H9 (cell line): ENCODE data around the gene VPS9D1. TPM values are rescaled to one million over a fixed set of nuclear protein-coding genes. Genes with fewer than 3 reads are reported as not detected.

ENCODE experiments used
- DNase-seq: peaks from one replicate; pipeline ENCODE4 v3.0.0-alpha.2; 2017
- H2AFZ ChIP-seq: one replicate; pipeline ENCODE4 v1.6.1; 2013; ENCODE audit warnings: mild to moderate bottlenecking, low read length, control low read depth, moderate library complexity
- H2AK5ac ChIP-seq: 2 replicates; pipeline ENCODE4 v1.6.1; 2013; ENCODE audit warnings: low read length, control low read depth, mixed read lengths; ENCODE audit not compliant: insufficient read length
- H2BK120ac ChIP-seq: one replicate; pipeline ENCODE4 v1.6.1; 2013; ENCODE audit warnings: low read depth, mild to moderate bottlenecking, low read length, control low read depth, inconsistent platforms; ENCODE audit not compliant: poor library complexity, severe bottlenecking
- H2BK12ac ChIP-seq: 2 replicates; pipeline ENCODE4 v1.6.1; 2013; ENCODE audit warnings: low read length, control low read depth, mixed read lengths, low read depth; ENCODE audit not compliant: insufficient read length
- H2BK15ac ChIP-seq: 2 replicates; pipeline ENCODE4 v1.6.1; 2013; ENCODE audit warnings: low read depth, low read length, control low read depth
- H2BK20ac ChIP-seq: one replicate; pipeline ENCODE4 v1.6.1; 2013; ENCODE audit warnings: low read depth, mild to moderate bottlenecking, low read length, control low read depth, inconsistent platforms; ENCODE audit not compliant: poor library complexity, severe bottlenecking
- H2BK5ac ChIP-seq: 2 replicates; pipeline ENCODE4 v1.6.1; 2013; ENCODE audit warnings: low read length, control low read depth, mixed read lengths; ENCODE audit not compliant: insufficient read length
- H3K14ac ChIP-seq: 2 replicates; pipeline ENCODE4 v1.6.1; 2013; ENCODE audit warnings: low read length, control low read depth; ENCODE audit not compliant: insufficient read depth
- H3K18ac ChIP-seq: 2 replicates; pipeline ENCODE4 v1.6.1; 2013; ENCODE audit warnings: low read depth, mild to moderate bottlenecking, mixed read lengths, low read length, control low read depth; ENCODE audit not compliant: insufficient read length
- H3K23ac ChIP-seq: 2 replicates; pipeline ENCODE4 v1.6.1; 2013; ENCODE audit warnings: low read length, control low read depth, mixed read lengths, low read depth; ENCODE audit not compliant: insufficient read length
- H3K23me2 ChIP-seq: 2 replicates; pipeline ENCODE4 v1.6.1; 2013; ENCODE audit warnings: low read depth, mild to moderate bottlenecking, mixed read lengths, low read length, control low read depth; ENCODE audit not compliant: insufficient read length, poor library complexity, severe bottlenecking
- H3K27ac ChIP-seq: 2 replicates; pipeline ENCODE4 v1.5.1; 2013; ENCODE audit warnings: low read length, control low read depth, mixed read lengths, low read depth; ENCODE audit not compliant: insufficient read length
- H3K27me3 ChIP-seq: 2 replicates; pipeline ENCODE4 v1.6.1; 2013; ENCODE audit warnings: low read length, control low read depth, inconsistent platforms; ENCODE audit not compliant: insufficient read depth
- H3K4ac ChIP-seq: 2 replicates; pipeline ENCODE4 v1.6.1; 2013; ENCODE audit warnings: low read depth, mild to moderate bottlenecking, control low read depth, inconsistent platforms, low read length, moderate library complexity
- H3K4me1 ChIP-seq: 2 replicates; pipeline ENCODE4 v1.6.1; 2013; ENCODE audit warnings: low read length, control low read depth, inconsistent platforms; ENCODE audit not compliant: insufficient read depth
- H3K4me2 ChIP-seq: 2 replicates; pipeline ENCODE4 v1.6.1; 2013; ENCODE audit warnings: low read length, control low read depth, mixed read lengths; ENCODE audit not compliant: insufficient read length, insufficient read depth
- H3K56ac ChIP-seq: 2 replicates; pipeline ENCODE4 v1.6.1; 2013; ENCODE audit warnings: low read depth, mild to moderate bottlenecking, mixed read lengths, low read length, control low read depth; ENCODE audit not compliant: insufficient read length
- H3K79me1 ChIP-seq: 2 replicates; pipeline ENCODE4 v1.6.1; 2013; ENCODE audit warnings: low read depth, mild to moderate bottlenecking, moderate library complexity, low read length, control low read depth, inconsistent platforms; ENCODE audit not compliant: insufficient read depth, poor library complexity, severe bottlenecking
- H3K79me2 ChIP-seq: 2 replicates; pipeline ENCODE4 v1.6.1; 2013; ENCODE audit warnings: low read length, control low read depth, inconsistent platforms; ENCODE audit not compliant: insufficient read depth
- H3K9ac ChIP-seq: 2 replicates; pipeline ENCODE4 v1.6.1; 2013; ENCODE audit warnings: low read length, control low read depth, mixed read lengths; ENCODE audit not compliant: insufficient read length; ENCODE audit errors: extremely low read depth
- H3K9me3 ChIP-seq: one replicate; pipeline ENCODE4 v1.6.1; 2013; ENCODE audit warnings: low read depth, low read length, inconsistent platforms; ENCODE audit not compliant: control insufficient read depth
- H3T11ph ChIP-seq: one replicate; pipeline ENCODE4 v1.6.1; 2013; ENCODE audit warnings: mild to moderate bottlenecking, low read length, control low read depth, inconsistent platforms
- H4K20me1 ChIP-seq: one replicate; pipeline ENCODE4 v1.6.1; 2013; ENCODE audit not compliant: control insufficient read depth, insufficient read length, insufficient read depth
- H4K5ac ChIP-seq: 2 replicates; pipeline ENCODE4 v1.6.1; 2013; ENCODE audit warnings: low read depth, mild to moderate bottlenecking, mixed read lengths, low read length, control low read depth; ENCODE audit not compliant: insufficient read length
- H4K8ac ChIP-seq: replicated peaks from 2 replicates; pipeline ENCODE4 v1.6.1; 2013; ENCODE audit warnings: low read length, control low read depth, mixed read lengths, low read depth; ENCODE audit not compliant: insufficient read length
- H4K91ac ChIP-seq: 2 replicates; pipeline ENCODE4 v1.6.1; 2013; ENCODE audit warnings: low read depth, mild to moderate bottlenecking, moderate library complexity, mixed read lengths, low read length, control low read depth; ENCODE audit not compliant: insufficient read length
- H3K27ac Mint-ChIP-seq, 3 experiments: 2 replicates in 2 of 3; 3 replicates in 1 of 3; pipeline ENCODE4 v1.8.0; 2020 to 2021; ENCODE audit warnings: mixed read lengths in 3 of 3, mild to moderate bottlenecking in 1 of 3, moderate library complexity in 1 of 3
- H3K27me3 Mint-ChIP-seq: 2 replicates; pipeline ENCODE4 v1.8.0; 2021; ENCODE audit warnings: low read depth, mild to moderate bottlenecking, moderate library complexity, mixed read lengths
- H3K36me3 Mint-ChIP-seq, 3 experiments: 2 replicates in 2 of 3; 3 replicates in 1 of 3; pipeline ENCODE4 v1.8.0; 2020 to 2021; ENCODE audit warnings: low read depth in 3 of 3, mixed read lengths in 3 of 3; ENCODE audit not compliant: insufficient read depth in 1 of 3
- H3K4me1 Mint-ChIP-seq, 2 experiments: 2 replicates each; pipeline ENCODE4 v1.8.0; 2020; ENCODE audit warnings: mixed read lengths in 2 of 2
- H3K4me3 Mint-ChIP-seq, 2 experiments: 2 replicates in 1 of 2; 3 replicates in 1 of 2; pipeline ENCODE4 v1.8.0; 2020 to 2021; ENCODE audit warnings: mild to moderate bottlenecking in 2 of 2, mixed read lengths in 2 of 2, moderate library complexity in 1 of 2
- H3K9me3 Mint-ChIP-seq, 2 experiments: 2 replicates in 1 of 2; 3 replicates in 1 of 2; pipeline ENCODE4 v1.8.0; 2020; ENCODE audit warnings: mild to moderate bottlenecking in 2 of 2, mixed read lengths in 2 of 2, moderate library complexity in 1 of 2
- WGBS: extraction: QIAGEN DNeasy Blood & Tissue Kit; methylation state at CpG from one replicate; pipeline ENCODE4 v1.1.7; 2013; ENCODE audit warnings: missing lambda C conversion rate, low lambda C conversion rate, mixed read lengths; ENCODE audit not compliant: insufficient read length; ENCODE audit errors: extremely low coverage; 5-methylcytosine and 5-hydroxymethylcytosine counted together
- total RNA-seq: library from RNA; stranded (reverse); gene quantifications from 2 replicates; pipeline ENCODE4 v1.2.1, GENCODE V29; 2021
- TF ChIP-seq, protein P1 (sequence below): fragments of 200-600 bp; sonication (generic); conservative IDR thresholded peaks from 3 replicates; pipeline ENCODE4 v1.8.0; 2021; ENCODE audit warnings: antibody characterized with exemption, mild to moderate bottlenecking

The VPS9D1 gene
- total RNA-seq, 1 experiment from 2014 or later: 6.0 TPM

DNA sequence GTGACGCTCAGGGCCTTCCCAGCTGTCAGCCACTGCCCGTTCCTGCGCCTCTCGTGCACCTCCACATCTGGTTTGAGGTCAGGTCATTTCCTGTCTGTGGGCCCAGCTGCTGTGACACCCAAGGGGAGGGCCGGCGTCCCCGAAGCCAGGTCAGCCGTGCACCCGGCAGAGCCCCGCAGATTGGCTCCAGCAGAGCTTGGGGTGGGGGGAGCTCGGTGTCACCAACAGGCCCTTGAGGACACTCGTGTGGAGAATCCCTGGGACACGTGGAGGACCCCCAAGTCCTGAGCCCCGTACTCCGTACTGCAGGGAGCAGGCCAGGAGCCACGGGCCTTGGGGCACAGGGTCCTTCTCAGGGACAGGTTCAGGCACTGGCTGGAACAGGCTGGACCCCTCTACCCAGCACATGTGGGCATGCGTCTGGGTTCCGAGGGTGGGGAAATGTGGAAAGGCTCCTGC lies 24.0 kb downstream of the VPS9D1 start:
- TF ChIP-seq, protein P1, sequence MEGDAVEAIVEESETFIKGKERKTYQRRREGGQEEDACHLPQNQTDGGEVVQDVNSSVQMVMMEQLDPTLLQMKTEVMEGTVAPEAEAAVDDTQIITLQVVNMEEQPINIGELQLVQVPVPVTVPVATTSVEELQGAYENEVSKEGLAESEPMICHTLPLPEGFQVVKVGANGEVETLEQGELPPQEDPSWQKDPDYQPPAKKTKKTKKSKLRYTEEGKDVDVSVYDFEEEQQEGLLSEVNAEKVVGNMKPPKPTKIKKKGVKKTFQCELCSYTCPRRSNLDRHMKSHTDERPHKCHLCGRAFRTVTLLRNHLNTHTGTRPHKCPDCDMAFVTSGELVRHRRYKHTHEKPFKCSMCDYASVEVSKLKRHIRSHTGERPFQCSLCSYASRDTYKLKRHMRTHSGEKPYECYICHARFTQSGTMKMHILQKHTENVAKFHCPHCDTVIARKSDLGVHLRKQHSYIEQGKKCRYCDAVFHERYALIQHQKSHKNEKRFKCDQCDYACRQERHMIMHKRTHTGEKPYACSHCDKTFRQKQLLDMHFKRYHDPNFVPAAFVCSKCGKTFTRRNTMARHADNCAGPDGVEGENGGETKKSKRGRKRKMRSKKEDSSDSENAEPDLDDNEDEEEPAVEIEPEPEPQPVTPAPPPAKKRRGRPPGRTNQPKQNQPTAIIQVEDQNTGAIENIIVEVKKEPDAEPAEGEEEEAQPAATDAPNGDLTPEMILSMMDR: no peak
- H3K79me2 ChIP-seq: no peaks in the 10 kb centered on the region
- H3K27me3 Mint-ChIP-seq: peaks cover 2% of the 10 kb centered on the region; the same call in 1 of the 2 replicates

More for the DNA sequence above, 24.0 kb downstream of the VPS9D1 start:
- H3K56ac ChIP-seq: no peak overlapping the region
- no peak overlapping the region for H3K4me3 Mint-ChIP-seq
- peaks cover 11% of the 10 kb centered on the region for H3K23me2 ChIP-seq
- no peak overlapping the region for H3K18ac ChIP-seq
- H3K9me3 ChIP-seq: no peaks in the 10 kb centered on the region
- no peaks in the 10 kb centered on the region for H3K27me3 ChIP-seq
- no peak for DNase-seq
- H3K4ac ChIP-seq: no peak overlapping the region
- no peak overlapping the region for H3K23ac ChIP-seq
- H4K5ac ChIP-seq: no peak overlapping the region
- no peak overlapping the region for H2AK5ac ChIP-seq
- no peak overlapping the region for H4K91ac ChIP-seq
- no peak overlapping the region for H3K14ac ChIP-seq
- H3T11ph ChIP-seq: no peak overlapping the region
- H3K27ac ChIP-seq: no peak overlapping the region
- no peaks in the 10 kb centered on the region for H3K79me1 ChIP-seq
- H2BK5ac ChIP-seq: no peak overlapping the region
- peaks cover 5 to 7% of the 10 kb centered on the region in 2 experiments for H3K4me1 Mint-ChIP-seq
- H3K9me3 Mint-ChIP-seq: no peaks in the 10 kb centered on the region; a peak in 1 of 5 replicates
- no peak overlapping the region for H2BK120ac ChIP-seq
- H2BK15ac ChIP-seq: no peak overlapping the region
- H3K27ac Mint-ChIP-seq: no peak overlapping the region
- H3K4me1 ChIP-seq: no peaks in the 10 kb centered on the region
- no peak overlapping the region for H3K4me2 ChIP-seq
- H4K20me1 ChIP-seq: no peaks in the 10 kb centered on the region
- no CpG with 5 or more reads among the region's 18 CpGs for WGBS
- H2AFZ ChIP-seq: no peak overlapping the region
- no peak overlapping the region for H2BK20ac ChIP-seq
- H3K36me3 Mint-ChIP-seq: peaks cover 19 to 52% (median 43%) of the 10 kb centered on the region in 3 experiments
- H3K9ac ChIP-seq: no peak overlapping the region
- no peak overlapping the region for H4K8ac ChIP-seq
- no peak overlapping the region for H2BK12ac ChIP-seq
